OCI-LY1 (cell line): ENCODE results near the gene ARHGDIB.

ENCODE experiments used
- CTCF ChIP-seq: fragments of 200-600 bp; sonication (generic), shearing (Covaris generic); IDR thresholded peaks from 2 replicates; pipeline ENCODE4 v1.5.1; 2017; ENCODE audit warnings: mild to moderate bottlenecking, antibody characterized with exemption, low read length, moderate library complexity, mixed read lengths
- EZH2 ChIP-seq: fragments of 200-600 bp; sonication (generic), shearing (Covaris generic); IDR thresholded peaks from 2 replicates; pipeline ENCODE4 v1.8.0; 2017; ENCODE audit warnings: borderline replicate concordance, mixed run types, mild to moderate bottlenecking, antibody characterized with exemption, low read length, moderate library complexity, mixed read lengths

GRCh38 chr12:14907953-14908352 lies 53.4 kb downstream of the ARHGDIB start:
- TF ChIP-seq CTCF (no peak), EZH2 (no peak)
